ENCODE data around the gene YEATS4. TPM values are rescaled to one million over a fixed set of nuclear protein-coding genes. Genes with fewer than 3 reads are reported as not detected.

Gene YEATS4
- total and polyA plus RNA-seq, 9 of the 15 experiments (the other 6 are each of a cell fraction or from before 2014, with no cell fraction given) = 25.9 to 92.2 (median 49.2) TPM

GRCh38 chr12:69350777-69351176 is 8.8 kb upstream of the YEATS4 start:
- Histone ChIP-seq H2AFZ (ENCODE audit: low read depth, low read length) (no peak overlapping the region), H3K27ac (ENCODE audit: extremely low read depth, low read depth, low read length) (no peak overlapping the region), H3K27me3 (ENCODE audit: control insufficient read depth in 2 of 2, insufficient read depth in 2 of 2, low read length in 2 of 2) (no peaks in the 10 kb centered on the region), H3K36me3 (ENCODE audit: control insufficient read depth, insufficient read depth, low read length) (no peaks in the 10 kb centered on the region), H3K9ac (ENCODE audit: insufficient read depth in 1 of 2, low read depth in 2 of 2, low read length in 2 of 2) (no peak overlapping the region), H3K79me2 (ENCODE audit: control insufficient read depth, insufficient read depth, low read length) (no peaks in the 10 kb centered on the region), H3K9me3 (replicated peaks; ENCODE audit: control insufficient read depth, insufficient read depth, low read depth, low read length) (no peaks in the 10 kb centered on the region), H3K4me1 (replicated peaks in 1 of 2; ENCODE audit: control insufficient read depth in 2 of 2, insufficient read depth in 2 of 2, low read length in 2 of 2) (peaks cover 8 to 15% of the 10 kb centered on the region in 2 experiments; a peak in 4 of 5 replicates), H3K9me1 (ENCODE audit: control insufficient read depth, insufficient read depth, low read length) (no peaks in the 10 kb centered on the region), H3K4me2 (ENCODE audit: insufficient read depth, low read length) (no peak overlapping the region), H4K20me1 (replicated peaks; ENCODE audit: control insufficient read depth, insufficient read depth, low read length) (no peaks in the 10 kb centered on the region), H3K4me3 (no peak overlapping the region)
- no peak for ATAC-seq
- WGBS (ENCODE audit: insufficient coverage, low coverage, missing lambda C conversion rate) = 89% methylated on average over 1 of the region's 1 CpG
- no peak for DNase-seq (ENCODE audit: extremely low read depth in 1 of 4, low spot score in 3 of 4)
- in situ Hi-C loops (cut with MboI) (loop anchor here (10.0 kb wide), 1 partner anchor 224 kb away; no protein-coding TSS in a partner anchor), intact Hi-C loops (cut with micrococcal nuclease) (loop anchor here (10.0 kb wide), 2 partner anchors 124 to 196 kb away; partner anchors contain the start of gene FRS2)
- no TSS peak for BruUV-seq (replicated peaks)
- CTCF ChIA-PET (ENCODE audit: low intra/inter-chr PET ratio) = interaction anchor here (0.6 to 0.7 kb wide), 2 partner anchors 31 to 63 kb away, joined by 3 to 4 read pairs; no protein-coding TSS in a partner anchor
- POLR2A ChIA-PET = interaction anchor here (1.4 kb wide), 1 partner anchor 8 kb away, joined by 4 read pairs; no protein-coding TSS in a partner anchor
- FAIRE-seq = no peak
- TF ChIP-seq BMI1 (IDR thresholded peaks at IDR 0.05; ENCODE audit: low read length) = no peak
- TF ChIP-seq, protein P1, sequence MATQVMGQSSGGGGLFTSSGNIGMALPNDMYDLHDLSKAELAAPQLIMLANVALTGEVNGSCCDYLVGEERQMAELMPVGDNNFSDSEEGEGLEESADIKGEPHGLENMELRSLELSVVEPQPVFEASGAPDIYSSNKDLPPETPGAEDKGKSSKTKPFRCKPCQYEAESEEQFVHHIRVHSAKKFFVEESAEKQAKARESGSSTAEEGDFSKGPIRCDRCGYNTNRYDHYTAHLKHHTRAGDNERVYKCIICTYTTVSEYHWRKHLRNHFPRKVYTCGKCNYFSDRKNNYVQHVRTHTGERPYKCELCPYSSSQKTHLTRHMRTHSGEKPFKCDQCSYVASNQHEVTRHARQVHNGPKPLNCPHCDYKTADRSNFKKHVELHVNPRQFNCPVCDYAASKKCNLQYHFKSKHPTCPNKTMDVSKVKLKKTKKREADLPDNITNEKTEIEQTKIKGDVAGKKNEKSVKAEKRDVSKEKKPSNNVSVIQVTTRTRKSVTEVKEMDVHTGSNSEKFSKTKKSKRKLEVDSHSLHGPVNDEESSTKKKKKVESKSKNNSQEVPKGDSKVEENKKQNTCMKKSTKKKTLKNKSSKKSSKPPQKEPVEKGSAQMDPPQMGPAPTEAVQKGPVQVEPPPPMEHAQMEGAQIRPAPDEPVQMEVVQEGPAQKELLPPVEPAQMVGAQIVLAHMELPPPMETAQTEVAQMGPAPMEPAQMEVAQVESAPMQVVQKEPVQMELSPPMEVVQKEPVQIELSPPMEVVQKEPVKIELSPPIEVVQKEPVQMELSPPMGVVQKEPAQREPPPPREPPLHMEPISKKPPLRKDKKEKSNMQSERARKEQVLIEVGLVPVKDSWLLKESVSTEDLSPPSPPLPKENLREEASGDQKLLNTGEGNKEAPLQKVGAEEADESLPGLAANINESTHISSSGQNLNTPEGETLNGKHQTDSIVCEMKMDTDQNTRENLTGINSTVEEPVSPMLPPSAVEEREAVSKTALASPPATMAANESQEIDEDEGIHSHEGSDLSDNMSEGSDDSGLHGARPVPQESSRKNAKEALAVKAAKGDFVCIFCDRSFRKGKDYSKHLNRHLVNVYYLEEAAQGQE (IDR thresholded peaks at IDR 0.05; ENCODE audit: borderline replicate concordance) = no peak
- TF ChIP-seq, protein P1 (CRISPR knock-in tag; IDR thresholded peaks at IDR 0.05; ENCODE audit: low read depth) = no peak
- no peak for TF ChIP-seq GMEB1 (CRISPR knock-in tag; IDR thresholded peaks at IDR 0.05)
- no peak for TF ChIP-seq MTF1 (CRISPR knock-in tag; IDR thresholded peaks at IDR 0.05; ENCODE audit: borderline replicate concordance)
- no peak for TF ChIP-seq EP300 (IDR thresholded peaks at IDR 0.05; ENCODE audit: low read length)
- TF ChIP-seq KAT8 (IDR thresholded peaks at IDR 0.05; ENCODE audit: low read depth) = no peak
- TF ChIP-seq TCF7 (IDR thresholded peaks at IDR 0.05; ENCODE audit: borderline replicate concordance) = no peak
- no peak for TF ChIP-seq PCBP1 (IDR thresholded peaks at IDR 0.05; ENCODE audit: low read depth, low read length, poor library complexity, severe bottlenecking)
- no peak for TF ChIP-seq MITF (IDR thresholded peaks at IDR 0.05)
